ENCODE results near the gene CACNA1D. TPM values are rescaled to one million over a fixed set of nuclear protein-coding genes. Genes with fewer than 3 reads are reported as not detected.

The CACNA1D gene
- total RNA-seq, 3 donors from 2014 or later = 0.96 to 50.3 (median 32.1) TPM

DNA sequence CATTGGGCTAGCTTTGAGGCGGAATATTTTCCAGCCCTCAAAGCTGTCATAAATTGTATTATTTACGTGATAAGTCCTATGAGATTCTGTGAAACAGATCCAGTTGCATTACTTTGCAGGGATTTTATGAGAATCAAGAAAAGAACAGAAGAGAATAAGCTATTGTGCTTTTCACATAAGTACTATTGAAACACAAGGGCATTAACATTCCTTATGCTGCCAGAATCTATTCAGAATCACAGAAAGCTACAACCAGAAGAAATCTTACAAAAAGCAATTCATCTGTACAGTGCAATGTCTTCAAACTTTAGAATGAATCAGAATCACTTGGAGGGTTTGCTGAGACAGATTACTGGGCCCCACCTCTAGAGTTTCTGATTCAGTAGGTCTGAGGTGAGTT, 10.6 kb upstream of the CACNA1D start:
- Histone ChIP-seq H3K4me3 (no peak overlapping the region), H3K27ac (no peak overlapping the region), H3K9me3 (no peaks in the 10 kb centered on the region), H3K4me1 (no peaks in the 10 kb centered on the region), H3K36me3 (no peaks in the 10 kb centered on the region), H3K27me3 (no peaks in the 10 kb centered on the region)
- DNase-seq (ENCODE audit: low spot score in 2 of 2) = no peak
- TF ChIP-seq POLR2A (IDR thresholded peaks at IDR 0.05) (no peak), POLR2AphosphoS5 (IDR thresholded peaks at IDR 0.05) (no peak), CTCF (IDR thresholded peaks at IDR 0.05) (no peak)
- intact Hi-C loops (cut with DNase I; ENCODE audit: low total_unique reads) = no loop called here

- intact Hi-C loops (cut with DNase I; ENCODE audit: low total_unique reads) = no loop called here
Observed at GRCh38 chr3:53484984-53485383, 9.4 kb upstream of the CACNA1D start.

GRCh38 chr3:53485675-53486403, 8.6 kb upstream of the CACNA1D start:
- Histone ChIP-seq H3K4me1 (no peaks in the 10 kb centered on the region), H3K36me3 (no peaks in the 10 kb centered on the region), H3K27ac (no peak overlapping the region), H3K27me3 (no peaks in the 10 kb centered on the region), H3K9me3 (no peaks in the 10 kb centered on the region), H3K4me3 (no peak overlapping the region)
- intact Hi-C loops (cut with DNase I; ENCODE audit: low total_unique reads) = no loop called here
- DNase-seq (ENCODE audit: low spot score in 2 of 2) = no peak
- TF ChIP-seq POLR2AphosphoS5 (IDR thresholded peaks at IDR 0.05) (no peak), POLR2A (IDR thresholded peaks at IDR 0.05) (no peak), CTCF (IDR thresholded peaks at IDR 0.05) (no peak)

More at GRCh38 chr3:53484984-53485383, 9.4 kb upstream of the CACNA1D start:
- no peak for DNase-seq (ENCODE audit: low spot score in 2 of 2)
- no peak overlapping the region for H3K4me3 ChIP-seq
- H3K36me3 ChIP-seq = no peaks in the 10 kb centered on the region
- no peak for TF ChIP-seq POLR2AphosphoS5 (IDR thresholded peaks at IDR 0.05)
- TF ChIP-seq CTCF (IDR thresholded peaks at IDR 0.05) = no peak
- TF ChIP-seq POLR2A (IDR thresholded peaks at IDR 0.05) = no peak
- H3K27me3 ChIP-seq = no peaks in the 10 kb centered on the region
- H3K9me3 ChIP-seq = no peaks in the 10 kb centered on the region
- no peak overlapping the region for H3K27ac ChIP-seq
- no peaks in the 10 kb centered on the region for H3K4me1 ChIP-seq

GRCh38 chr3:53486961-53487654, 7.3 kb upstream of the CACNA1D start:
- DNase-seq (ENCODE audit: low spot score in 2 of 2) = no peak
- H3K4me3 ChIP-seq = no peak overlapping the region
- no peaks in the 10 kb centered on the region for H3K9me3 ChIP-seq
- H3K36me3 ChIP-seq = no peaks in the 10 kb centered on the region
- H3K4me1 ChIP-seq = no peaks in the 10 kb centered on the region
- H3K27ac ChIP-seq = no peak overlapping the region
- no peaks in the 10 kb centered on the region for H3K27me3 ChIP-seq
- TF ChIP-seq POLR2A (IDR thresholded peaks at IDR 0.05) (no peak), POLR2AphosphoS5 (IDR thresholded peaks at IDR 0.05) (no peak), CTCF (IDR thresholded peaks at IDR 0.05) (no peak)
- intact Hi-C loops (cut with DNase I; ENCODE audit: low total_unique reads) = no loop called here

GRCh38 chr3:53489386-53489785, 5.0 kb upstream of the CACNA1D start:
- no peak overlapping the region for H3K27ac ChIP-seq
- H3K36me3 ChIP-seq = no peaks in the 10 kb centered on the region
- H3K4me1 ChIP-seq = no peaks in the 10 kb centered on the region
- no peaks in the 10 kb centered on the region for H3K9me3 ChIP-seq
- TF ChIP-seq CTCF (IDR thresholded peaks at IDR 0.05) (no peak), POLR2A (IDR thresholded peaks at IDR 0.05) (no peak), POLR2AphosphoS5 (IDR thresholded peaks at IDR 0.05) (no peak)
- H3K27me3 ChIP-seq = no peaks in the 10 kb centered on the region
- no peak for DNase-seq (ENCODE audit: low spot score in 2 of 2)
- H3K4me3 ChIP-seq = no peak overlapping the region
- intact Hi-C loops (cut with DNase I; ENCODE audit: low total_unique reads) = no loop called here
